Measurements from ENCODE around the gene SLAMF9. TPM values are rescaled to one million over a fixed set of nuclear protein-coding genes. Genes with fewer than 3 reads are reported as not detected.

SLAMF9 gene
- total RNA-seq, 2 experiments from 2014 or later: not detected

DNA sequence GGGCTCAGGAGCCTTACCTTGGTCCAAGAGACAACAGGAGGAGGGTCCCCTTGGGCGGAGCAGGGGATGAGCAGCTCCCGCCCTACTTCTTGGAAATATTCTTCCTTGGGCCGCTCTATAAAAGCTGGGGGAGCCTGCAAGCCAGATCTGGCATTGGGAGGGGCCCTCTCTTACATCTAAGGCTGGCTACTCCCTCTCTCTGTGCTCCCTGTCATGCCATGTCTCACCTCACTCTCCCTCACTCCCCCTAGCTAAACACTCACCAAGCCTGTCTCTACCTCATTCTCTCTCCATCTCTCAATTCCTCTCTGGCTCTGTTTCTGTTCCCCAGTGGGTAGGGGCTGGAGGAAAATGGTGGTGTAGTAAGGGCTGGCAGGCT lies 22.3 kb downstream of the SLAMF9 start:
- Histone ChIP-seq H3K27ac (ENCODE audit: low read depth, low read length, poor library complexity, severe bottlenecking) (no peak overlapping the region), H3K4me1 (ENCODE audit: insufficient read depth, low read length, poor library complexity, severe bottlenecking) (no peaks in the 10 kb centered on the region), H3K79me2 (ENCODE audit: insufficient read depth, low read depth, low read length) (no peaks in the 10 kb centered on the region), H3K9me3 (ENCODE audit: low read length) (no peaks in the 10 kb centered on the region), H3K36me3 (ENCODE audit: insufficient read depth, low read length) (no peaks in the 10 kb centered on the region), H2AFZ (ENCODE audit: low read length) (no peak overlapping the region), H3K4me3 (ENCODE audit: low read depth, low read length, poor library complexity, severe bottlenecking) (no peak overlapping the region), H3K4me2 (ENCODE audit: low read length) (no peak overlapping the region), H4K20me1 (ENCODE audit: insufficient read depth, low read length) (no peaks in the 10 kb centered on the region), H3K9me2 (ENCODE audit: insufficient read depth, low read length) (no peaks in the 10 kb centered on the region)
- no peak for TF ChIP-seq EZH2phosphoT487 (IDR thresholded peaks at IDR 0.05; ENCODE audit: borderline replicate concordance, low read depth, low read length)
- TF ChIP-seq, protein P1, sequence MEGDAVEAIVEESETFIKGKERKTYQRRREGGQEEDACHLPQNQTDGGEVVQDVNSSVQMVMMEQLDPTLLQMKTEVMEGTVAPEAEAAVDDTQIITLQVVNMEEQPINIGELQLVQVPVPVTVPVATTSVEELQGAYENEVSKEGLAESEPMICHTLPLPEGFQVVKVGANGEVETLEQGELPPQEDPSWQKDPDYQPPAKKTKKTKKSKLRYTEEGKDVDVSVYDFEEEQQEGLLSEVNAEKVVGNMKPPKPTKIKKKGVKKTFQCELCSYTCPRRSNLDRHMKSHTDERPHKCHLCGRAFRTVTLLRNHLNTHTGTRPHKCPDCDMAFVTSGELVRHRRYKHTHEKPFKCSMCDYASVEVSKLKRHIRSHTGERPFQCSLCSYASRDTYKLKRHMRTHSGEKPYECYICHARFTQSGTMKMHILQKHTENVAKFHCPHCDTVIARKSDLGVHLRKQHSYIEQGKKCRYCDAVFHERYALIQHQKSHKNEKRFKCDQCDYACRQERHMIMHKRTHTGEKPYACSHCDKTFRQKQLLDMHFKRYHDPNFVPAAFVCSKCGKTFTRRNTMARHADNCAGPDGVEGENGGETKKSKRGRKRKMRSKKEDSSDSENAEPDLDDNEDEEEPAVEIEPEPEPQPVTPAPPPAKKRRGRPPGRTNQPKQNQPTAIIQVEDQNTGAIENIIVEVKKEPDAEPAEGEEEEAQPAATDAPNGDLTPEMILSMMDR (conservative IDR thresholded peaks at IDR 0.05; ENCODE audit: low read length): no peak
- intact Hi-C loops (cut with micrococcal nuclease; ENCODE audit: unreplicated experiment): no loop called here
- ChIA-PET CTCF (ENCODE audit: unreplicated experiment) (no interaction called here), POLR2A (no interaction called here)
- no peak for DNase-seq (ENCODE audit: low spot score)
- no TSS peak for BruUV-seq (replicated peaks)

DNA sequence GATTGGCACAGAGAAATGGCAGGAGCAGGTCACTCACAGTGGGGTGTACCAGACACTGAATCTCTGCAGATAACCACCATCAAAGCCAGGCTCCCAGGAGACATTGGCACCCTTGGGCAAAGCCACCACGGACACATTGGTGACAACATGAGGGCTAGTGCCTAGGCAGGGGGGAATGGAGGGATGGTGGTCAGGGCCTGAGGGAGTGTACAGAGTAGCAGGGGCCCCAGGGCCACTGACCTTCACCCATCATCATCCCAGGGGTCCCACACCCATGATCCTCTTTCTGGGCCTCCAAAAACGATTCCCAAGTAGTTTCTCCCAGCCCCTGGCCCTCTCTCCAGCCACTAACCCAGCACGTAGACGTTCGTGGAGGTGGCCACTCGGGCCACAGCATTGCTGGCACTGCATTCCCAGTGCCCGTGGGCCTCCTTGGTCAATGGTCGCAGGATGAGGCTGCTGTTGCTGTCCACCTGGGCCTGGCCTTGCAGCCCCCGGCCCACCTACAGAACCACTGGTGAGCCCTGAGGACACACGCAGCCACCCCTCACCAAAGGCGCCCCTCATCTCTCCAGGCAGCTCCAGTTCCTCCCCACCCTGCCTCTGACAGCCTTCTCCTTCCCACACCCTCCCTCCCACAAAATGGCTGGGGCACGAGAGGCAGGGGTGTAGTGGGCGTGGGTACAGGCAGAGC lies 22.8 kb downstream of the SLAMF9 start:
- DNase-seq (ENCODE audit: low spot score): no peak
- Histone ChIP-seq H3K4me3 (ENCODE audit: low read depth, low read length, poor library complexity, severe bottlenecking) (no peak overlapping the region), H3K79me2 (ENCODE audit: insufficient read depth, low read depth, low read length) (no peaks in the 10 kb centered on the region), H3K9me3 (ENCODE audit: low read length) (no peaks in the 10 kb centered on the region), H2AFZ (ENCODE audit: low read length) (no peak overlapping the region), H4K20me1 (ENCODE audit: insufficient read depth, low read length) (no peaks in the 10 kb centered on the region), H3K36me3 (ENCODE audit: insufficient read depth, low read length) (no peaks in the 10 kb centered on the region), H3K9me2 (ENCODE audit: insufficient read depth, low read length) (no peaks in the 10 kb centered on the region), H3K4me1 (ENCODE audit: insufficient read depth, low read length, poor library complexity, severe bottlenecking) (peaks cover 2% of the 10 kb centered on the region), H3K27ac (ENCODE audit: low read depth, low read length, poor library complexity, severe bottlenecking) (no peak overlapping the region), H3K4me2 (ENCODE audit: low read length) (no peak overlapping the region)
- TF ChIP-seq, protein P1 (conservative IDR thresholded peaks at IDR 0.05; ENCODE audit: low read length): no peak
- no peak for TF ChIP-seq EZH2phosphoT487 (IDR thresholded peaks at IDR 0.05; ENCODE audit: borderline replicate concordance, low read depth, low read length)
- CTCF ChIA-PET (ENCODE audit: unreplicated experiment): no interaction called here
- intact Hi-C loops (cut with micrococcal nuclease; ENCODE audit: unreplicated experiment): no loop called here
- no TSS peak for BruUV-seq (replicated peaks)
- POLR2A ChIA-PET: no interaction called here

DNA sequence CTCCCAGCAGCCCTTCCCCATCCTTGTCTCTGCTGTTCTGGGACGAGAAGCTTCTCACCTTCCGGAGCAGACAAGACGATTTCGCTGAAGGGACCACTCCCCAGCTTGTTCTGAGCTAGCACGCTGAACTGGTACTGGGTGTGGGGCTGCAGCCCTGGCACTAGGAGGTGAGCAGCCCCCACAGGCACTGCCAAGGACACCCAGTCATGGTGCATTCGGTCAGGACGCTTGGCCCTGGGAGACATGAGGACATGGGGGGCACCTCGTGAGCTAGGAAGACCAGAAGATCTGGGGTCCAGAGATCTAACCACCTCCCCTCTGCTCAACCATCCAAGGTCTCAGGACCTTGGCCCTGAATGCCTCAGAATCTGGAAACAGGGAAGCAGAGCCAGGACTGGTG lies 23.4 kb downstream of the SLAMF9 start:
- Histone ChIP-seq H3K4me1 (ENCODE audit: insufficient read depth, low read length, poor library complexity, severe bottlenecking) (peaks cover 8% of the 10 kb centered on the region), H3K27ac (ENCODE audit: low read depth, low read length, poor library complexity, severe bottlenecking) (no peak overlapping the region), H3K36me3 (ENCODE audit: insufficient read depth, low read length) (no peaks in the 10 kb centered on the region), H4K20me1 (ENCODE audit: insufficient read depth, low read length) (no peaks in the 10 kb centered on the region), H3K9me2 (ENCODE audit: insufficient read depth, low read length) (no peaks in the 10 kb centered on the region), H3K79me2 (ENCODE audit: insufficient read depth, low read depth, low read length) (no peaks in the 10 kb centered on the region), H3K4me3 (ENCODE audit: low read depth, low read length, poor library complexity, severe bottlenecking) (no peak overlapping the region), H2AFZ (ENCODE audit: low read length) (no peak overlapping the region), H3K9me3 (ENCODE audit: low read length) (no peaks in the 10 kb centered on the region), H3K4me2 (ENCODE audit: low read length) (no peak overlapping the region)
- no peak for DNase-seq (ENCODE audit: low spot score)
- no peak for TF ChIP-seq EZH2phosphoT487 (IDR thresholded peaks at IDR 0.05; ENCODE audit: borderline replicate concordance, low read depth, low read length)
- TF ChIP-seq, protein P1 (conservative IDR thresholded peaks at IDR 0.05; ENCODE audit: low read length): no peak
- ChIA-PET CTCF (ENCODE audit: unreplicated experiment) (no interaction called here), POLR2A (no interaction called here)
- intact Hi-C loops (cut with micrococcal nuclease; ENCODE audit: unreplicated experiment): no loop called here
- no TSS peak for BruUV-seq (replicated peaks)

Measured in OCI-LY7 (cell line).